K562 (cell line): Measurements from ENCODE around the gene DNAAF3. TPM values are rescaled to one million over a fixed set of nuclear protein-coding genes. Genes with fewer than 3 reads are reported as not detected.

Experiments
- ADNP ChIP-seq: fragments of 200-800 bp; sonication (Bioruptor generic); IDR thresholded peaks from 2 replicates; pipeline ENCODE4 v1.6.1; 2016; ENCODE audit warnings: missing genetic modification characterization, missing compliant biosample characterization
- MAZ ChIP-seq, 2 experiments: fragments of 450-650 bp in 1 of 2; sonication (generic) in 1 of 2; formaldehyde crosslinking; IDR thresholded peaks in 1 of 2; conservative IDR thresholded peaks in 1 of 2; 2 replicates each; pipeline versions ENCODE4 v1.4.0 to v1.5.0; 2020; ENCODE audit warnings: mild to moderate bottlenecking in 1 of 2, missing genetic modification reagents in 1 of 2
- MBD2 ChIP-seq: sonication (generic); IDR thresholded peaks from 2 replicates; pipeline ENCODE4 v1.6.1; 2016; ENCODE audit warnings: low read depth, borderline replicate concordance
- POLR2G ChIP-seq: fragments of 200-400 bp; formaldehyde crosslinking; IDR thresholded peaks from 2 replicates; pipeline ENCODE4 v1.6.1; 2017; ENCODE audit warnings: low read depth, mild to moderate bottlenecking, antibody characterized with exemption, low read length, moderate library complexity
- SMC3 ChIP-seq: conservative IDR thresholded peaks from 2 replicates; pipeline ENCODE4 v1.6.1; 2011; ENCODE audit warnings: low read depth, low read length, improper control_type of control experiment; ENCODE audit not compliant: insufficient read depth
- TAF1 ChIP-seq: IDR thresholded peaks from 2 replicates; pipeline ENCODE4 v1.6.1; 2011; ENCODE audit warnings: mild to moderate bottlenecking, low read length, moderate library complexity; ENCODE audit not compliant: insufficient read depth, control insufficient read depth, severe bottlenecking; ENCODE audit errors: extremely low read depth
- ZC3H8 ChIP-seq: fragments of 450-650 bp; IDR thresholded peaks from 2 replicates; pipeline ENCODE4 v1.6.1; 2017
- polyA plus RNA-seq, 8 experiments: library from polyadenylated mRNA; depleted of rRNA in 4 of 8; stranded (reverse) in 5 of 8; unstranded in 3 of 8; fragments of >200 nt; fragmentation: Nextera tagmentation in 2 of 8; fragmentation: Illumina TruSeq in 1 of 8; extraction: Ambion mirVana in 2 of 8; extraction: Trizol in 1 of 8; gene quantifications; 2 replicates each; pipeline versions ENCODE4 v1.2.1 to v1.2.3, GENCODE V29; 2011 to 2014; ENCODE audit warnings: inconsistent platforms in 1 of 8, missing spikeins in 1 of 8
- total RNA-seq, 7 experiments: library from RNA; depleted of rRNA in 6 of 7; stranded (reverse); fragments of >200 nt in 6 of 7; fragmentation: Illumina TruSeq in 2 of 7; extraction: Trizol in 2 of 7; gene quantifications; 2 replicates each; pipeline versions ENCODE4 v1.2.1 to v1.2.3, GENCODE V29; 2011 to 2021; ENCODE audit warnings: low replicate concordance in 1 of 7
- TF ChIP-seq, protein P1 (sequence below), 2 experiments: IDR thresholded peaks; 2 replicates each; pipeline ENCODE4 v1.6.1; 2012; ENCODE audit warnings: improper control_type of control experiment in 2 of 2, low read depth in 2 of 2, low read length in 2 of 2, borderline replicate concordance in 1 of 2
- TF ChIP-seq, protein P2 (sequence below): fragments of 450-650 bp; IDR thresholded peaks from 2 replicates; pipeline ENCODE4 v1.6.1; 2016; ENCODE audit warnings: antibody characterized with exemption
- TF ChIP-seq, protein P3 (sequence below): sonication (generic); formaldehyde crosslinking; IDR thresholded peaks from 2 replicates; pipeline ENCODE4 v1.8.0; 2022; ENCODE audit warnings: mild to moderate bottlenecking, missing genetic modification reagents

Gene DNAAF3
- total and polyA plus RNA-seq, 9 of the 15 experiments (the other 6 are each of a cell fraction or from before 2014, with no cell fraction given): 21.6 to 61.5 (median 43.0) TPM

DNA sequence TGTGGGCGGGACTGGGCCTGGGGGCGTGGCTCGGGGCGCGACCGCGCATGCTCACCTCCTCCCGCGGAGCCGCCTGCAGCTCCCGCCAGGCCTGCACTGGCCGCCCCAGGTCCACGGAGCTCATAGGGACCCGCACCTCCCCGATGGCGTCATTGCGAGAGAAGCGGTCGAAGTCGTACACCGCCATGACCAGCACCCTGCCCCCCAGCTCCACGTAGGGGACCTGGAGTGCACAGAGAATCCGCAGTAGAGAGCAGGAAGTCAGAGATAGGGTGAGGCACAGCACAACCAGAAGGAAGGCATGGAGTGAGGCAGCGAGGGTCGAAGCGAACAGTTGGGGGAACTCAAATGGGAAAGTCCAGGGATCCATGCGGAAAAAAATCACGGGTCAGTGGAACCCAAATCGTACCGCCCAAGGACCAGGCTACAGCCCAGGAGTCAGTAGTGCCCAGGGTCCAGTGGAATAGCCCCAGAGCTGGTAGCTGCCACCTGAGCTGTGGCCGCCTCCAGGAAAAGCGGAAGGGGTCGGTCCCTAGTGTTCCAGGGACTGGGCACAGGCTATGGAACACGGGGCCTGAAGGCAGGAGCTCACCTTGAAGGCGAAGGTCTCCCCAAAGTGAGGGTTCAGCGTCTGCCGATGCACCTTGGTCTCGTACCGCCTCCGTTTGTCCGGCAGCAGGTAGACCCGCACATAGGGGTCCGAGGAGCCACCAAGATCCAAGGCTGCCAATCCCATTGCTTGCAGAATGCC, 8.9 kb upstream of the DNAAF3 start (continued):
- TF ChIP-seq, protein P1, sequence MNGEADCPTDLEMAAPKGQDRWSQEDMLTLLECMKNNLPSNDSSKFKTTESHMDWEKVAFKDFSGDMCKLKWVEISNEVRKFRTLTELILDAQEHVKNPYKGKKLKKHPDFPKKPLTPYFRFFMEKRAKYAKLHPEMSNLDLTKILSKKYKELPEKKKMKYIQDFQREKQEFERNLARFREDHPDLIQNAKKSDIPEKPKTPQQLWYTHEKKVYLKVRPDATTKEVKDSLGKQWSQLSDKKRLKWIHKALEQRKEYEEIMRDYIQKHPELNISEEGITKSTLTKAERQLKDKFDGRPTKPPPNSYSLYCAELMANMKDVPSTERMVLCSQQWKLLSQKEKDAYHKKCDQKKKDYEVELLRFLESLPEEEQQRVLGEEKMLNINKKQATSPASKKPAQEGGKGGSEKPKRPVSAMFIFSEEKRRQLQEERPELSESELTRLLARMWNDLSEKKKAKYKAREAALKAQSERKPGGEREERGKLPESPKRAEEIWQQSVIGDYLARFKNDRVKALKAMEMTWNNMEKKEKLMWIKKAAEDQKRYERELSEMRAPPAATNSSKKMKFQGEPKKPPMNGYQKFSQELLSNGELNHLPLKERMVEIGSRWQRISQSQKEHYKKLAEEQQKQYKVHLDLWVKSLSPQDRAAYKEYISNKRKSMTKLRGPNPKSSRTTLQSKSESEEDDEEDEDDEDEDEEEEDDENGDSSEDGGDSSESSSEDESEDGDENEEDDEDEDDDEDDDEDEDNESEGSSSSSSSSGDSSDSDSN (IDR thresholded peaks at IDR 0.05; ENCODE audit: borderline replicate concordance in 1 of 2, low read depth in 2 of 2, low read length in 2 of 2): 0 out of 4 replicates have a peak, but pooled peaks of 1 of the 2 experiments have one; percentile 22
- TF ChIP-seq MBD2 (peak; percentile 36; the same call in 1 of the 2 replicates), TAF1 (peak; percentile 57), SMC3 (no peak), ZC3H8 (no peak), MAZ (CRISPR knock-in tag; conservative IDR thresholded peaks at IDR 0.05 in 1 of 2, IDR thresholded peaks at IDR 0.05 in 1 of 2) (peak; percentile 52 to 65; a peak in 3 of 4 replicates), POLR2G (peak; percentile 90), ADNP (no peak)
- TF ChIP-seq, protein P2, sequence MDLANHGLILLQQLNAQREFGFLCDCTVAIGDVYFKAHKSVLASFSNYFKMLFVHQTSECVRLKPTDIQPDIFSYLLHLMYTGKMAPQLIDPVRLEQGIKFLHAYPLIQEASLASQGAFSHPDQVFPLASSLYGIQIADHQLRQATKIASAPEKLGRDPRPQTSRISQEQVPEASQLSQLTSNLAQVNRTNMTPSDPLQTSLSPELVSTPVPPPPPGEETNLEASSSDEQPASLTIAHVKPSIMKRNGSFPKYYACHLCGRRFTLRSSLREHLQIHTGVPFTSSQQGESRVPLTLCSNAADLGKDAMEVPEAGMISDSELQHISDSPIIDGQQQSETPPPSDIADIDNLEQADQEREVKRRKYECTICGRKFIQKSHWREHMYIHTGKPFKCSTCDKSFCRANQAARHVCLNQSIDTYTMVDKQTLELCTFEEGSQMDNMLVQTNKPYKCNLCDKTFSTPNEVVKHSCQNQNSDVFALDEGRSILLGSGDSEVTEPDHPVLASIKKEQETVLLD: 0 out of 2 replicates have a peak, but pooled peaks have one; percentile 55
- TF ChIP-seq, protein P3, sequence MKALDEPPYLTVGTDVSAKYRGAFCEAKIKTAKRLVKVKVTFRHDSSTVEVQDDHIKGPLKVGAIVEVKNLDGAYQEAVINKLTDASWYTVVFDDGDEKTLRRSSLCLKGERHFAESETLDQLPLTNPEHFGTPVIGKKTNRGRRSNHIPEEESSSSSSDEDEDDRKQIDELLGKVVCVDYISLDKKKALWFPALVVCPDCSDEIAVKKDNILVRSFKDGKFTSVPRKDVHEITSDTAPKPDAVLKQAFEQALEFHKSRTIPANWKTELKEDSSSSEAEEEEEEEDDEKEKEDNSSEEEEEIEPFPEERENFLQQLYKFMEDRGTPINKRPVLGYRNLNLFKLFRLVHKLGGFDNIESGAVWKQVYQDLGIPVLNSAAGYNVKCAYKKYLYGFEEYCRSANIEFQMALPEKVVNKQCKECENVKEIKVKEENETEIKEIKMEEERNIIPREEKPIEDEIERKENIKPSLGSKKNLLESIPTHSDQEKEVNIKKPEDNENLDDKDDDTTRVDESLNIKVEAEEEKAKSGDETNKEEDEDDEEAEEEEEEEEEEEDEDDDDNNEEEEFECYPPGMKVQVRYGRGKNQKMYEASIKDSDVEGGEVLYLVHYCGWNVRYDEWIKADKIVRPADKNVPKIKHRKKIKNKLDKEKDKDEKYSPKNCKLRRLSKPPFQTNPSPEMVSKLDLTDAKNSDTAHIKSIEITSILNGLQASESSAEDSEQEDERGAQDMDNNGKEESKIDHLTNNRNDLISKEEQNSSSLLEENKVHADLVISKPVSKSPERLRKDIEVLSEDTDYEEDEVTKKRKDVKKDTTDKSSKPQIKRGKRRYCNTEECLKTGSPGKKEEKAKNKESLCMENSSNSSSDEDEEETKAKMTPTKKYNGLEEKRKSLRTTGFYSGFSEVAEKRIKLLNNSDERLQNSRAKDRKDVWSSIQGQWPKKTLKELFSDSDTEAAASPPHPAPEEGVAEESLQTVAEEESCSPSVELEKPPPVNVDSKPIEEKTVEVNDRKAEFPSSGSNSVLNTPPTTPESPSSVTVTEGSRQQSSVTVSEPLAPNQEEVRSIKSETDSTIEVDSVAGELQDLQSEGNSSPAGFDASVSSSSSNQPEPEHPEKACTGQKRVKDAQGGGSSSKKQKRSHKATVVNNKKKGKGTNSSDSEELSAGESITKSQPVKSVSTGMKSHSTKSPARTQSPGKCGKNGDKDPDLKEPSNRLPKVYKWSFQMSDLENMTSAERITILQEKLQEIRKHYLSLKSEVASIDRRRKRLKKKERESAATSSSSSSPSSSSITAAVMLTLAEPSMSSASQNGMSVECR: peak; percentile 84
